Trophoblast cell (in vitro differentiated cells and primary cell): ENCODE measurements around the gene LMO2.
"Not testable (repeated sequence)": the region's sequence is repeated elsewhere in the genome, so short reads cannot be mapped to it uniquely, and the experiment has no call there.

ENCODE experiments used
- DNase-seq, 2 donors: peaks; one replicate each; pipeline ENCODE4 v3.0.0-alpha.2; 2016
- H2AFZ ChIP-seq: 2 replicates; pipeline ENCODE4 v1.6.1; 2013; ENCODE audit warnings: low read length, moderate library complexity, mild to moderate bottlenecking; ENCODE audit not compliant: insufficient read depth, poor library complexity
- H2AK5ac ChIP-seq: 2 replicates; pipeline ENCODE4 v1.6.1; 2013; ENCODE audit warnings: mild to moderate bottlenecking, low read length
- H2BK120ac ChIP-seq: 2 replicates; pipeline ENCODE4 v1.6.1; 2013; ENCODE audit warnings: low read length, mild to moderate bottlenecking, moderate library complexity; ENCODE audit not compliant: insufficient read depth, poor library complexity
- H2BK12ac ChIP-seq: 2 replicates; pipeline ENCODE4 v1.6.1; 2013; ENCODE audit warnings: mild to moderate bottlenecking, low read length, moderate library complexity
- H2BK5ac ChIP-seq: 2 replicates; pipeline ENCODE4 v1.6.1; 2013; ENCODE audit warnings: low read length, low read depth, moderate library complexity, mild to moderate bottlenecking; ENCODE audit not compliant: poor library complexity
- H3K14ac ChIP-seq: 2 replicates; pipeline ENCODE4 v1.6.1; 2013; ENCODE audit warnings: mild to moderate bottlenecking, low read length
- H3K18ac ChIP-seq: 2 replicates; pipeline ENCODE4 v1.6.1; 2013; ENCODE audit warnings: mild to moderate bottlenecking, low read length
- H3K23ac ChIP-seq: 2 replicates; pipeline ENCODE4 v1.6.1; 2013; ENCODE audit warnings: low read length
- H3K27ac ChIP-seq: 2 replicates; pipeline ENCODE4 v1.5.1; 2013; ENCODE audit warnings: low read depth, mild to moderate bottlenecking, inconsistent platforms, low read length, moderate library complexity
- H3K27me3 ChIP-seq: 2 replicates; pipeline ENCODE4 v1.6.1; 2013; ENCODE audit warnings: inconsistent platforms, mild to moderate bottlenecking, low read length, moderate library complexity; ENCODE audit not compliant: insufficient read depth
- H3K36me3 ChIP-seq, 2 experiments: 1 replicate in 1 of 2; 2 replicates in 1 of 2; pipeline ENCODE4 v1.6.1; 2013; ENCODE audit warnings: low read length in 2 of 2, mild to moderate bottlenecking in 2 of 2, moderate library complexity in 1 of 2; ENCODE audit not compliant: insufficient read depth in 2 of 2, control insufficient read depth in 1 of 2
- H3K4ac ChIP-seq: 2 replicates; pipeline ENCODE4 v1.6.1; 2013; ENCODE audit warnings: low read depth, mild to moderate bottlenecking, low read length, moderate library complexity
- H3K4me1 ChIP-seq, 2 experiments: 1 replicate in 1 of 2; 2 replicates in 1 of 2; pipeline ENCODE4 v1.6.1; 2013; ENCODE audit warnings: low read length in 2 of 2, mild to moderate bottlenecking in 2 of 2, moderate library complexity in 1 of 2; ENCODE audit not compliant: insufficient read depth in 2 of 2, control insufficient read depth in 1 of 2
- H3K4me2 ChIP-seq: 2 replicates; pipeline ENCODE4 v1.6.1; 2013; ENCODE audit warnings: inconsistent platforms, mild to moderate bottlenecking, low read length, moderate library complexity
- H3K4me3 ChIP-seq: 2 replicates; pipeline ENCODE4 v1.5.1; 2013; ENCODE audit warnings: mild to moderate bottlenecking, low read depth, low read length, inconsistent platforms
- H3K79me1 ChIP-seq: one replicate; pipeline ENCODE4 v1.6.1; 2013; ENCODE audit warnings: low read length
- H3K79me2 ChIP-seq: 2 replicates; pipeline ENCODE4 v1.6.1; 2013; ENCODE audit warnings: low read length, mild to moderate bottlenecking; ENCODE audit not compliant: control insufficient read depth, insufficient read depth, poor library complexity
- H3K9ac ChIP-seq: 2 replicates; pipeline ENCODE4 v1.6.1; 2013; ENCODE audit warnings: mild to moderate bottlenecking, low read length
- H3K9me3 ChIP-seq: 2 replicates; pipeline ENCODE4 v1.6.1; 2013; ENCODE audit warnings: low read depth, mild to moderate bottlenecking, control low read depth, inconsistent platforms, low read length; ENCODE audit not compliant: insufficient read depth
- H4K12ac ChIP-seq: 2 replicates; pipeline ENCODE4 v1.6.1; 2013; ENCODE audit warnings: low read depth, mild to moderate bottlenecking, low read length, moderate library complexity
- H4K8ac ChIP-seq: 2 replicates; pipeline ENCODE4 v1.6.1; 2013; ENCODE audit warnings: low read depth, mild to moderate bottlenecking, low read length, moderate library complexity
- H4K91ac ChIP-seq: one replicate; pipeline ENCODE4 v1.6.1; 2013; ENCODE audit warnings: low read depth, mild to moderate bottlenecking, low read length, moderate library complexity
- WGBS: extraction: QIAGEN DNeasy Blood & Tissue Kit; methylation state at CpG from one replicate; pipeline ENCODE4 v1.1.7; 2013; ENCODE audit warnings: missing lambda C conversion rate; ENCODE audit not compliant: insufficient read length, insufficient coverage; ENCODE audit errors: extremely low coverage; 5-methylcytosine and 5-hydroxymethylcytosine counted together

The LMO2 gene

DNA sequence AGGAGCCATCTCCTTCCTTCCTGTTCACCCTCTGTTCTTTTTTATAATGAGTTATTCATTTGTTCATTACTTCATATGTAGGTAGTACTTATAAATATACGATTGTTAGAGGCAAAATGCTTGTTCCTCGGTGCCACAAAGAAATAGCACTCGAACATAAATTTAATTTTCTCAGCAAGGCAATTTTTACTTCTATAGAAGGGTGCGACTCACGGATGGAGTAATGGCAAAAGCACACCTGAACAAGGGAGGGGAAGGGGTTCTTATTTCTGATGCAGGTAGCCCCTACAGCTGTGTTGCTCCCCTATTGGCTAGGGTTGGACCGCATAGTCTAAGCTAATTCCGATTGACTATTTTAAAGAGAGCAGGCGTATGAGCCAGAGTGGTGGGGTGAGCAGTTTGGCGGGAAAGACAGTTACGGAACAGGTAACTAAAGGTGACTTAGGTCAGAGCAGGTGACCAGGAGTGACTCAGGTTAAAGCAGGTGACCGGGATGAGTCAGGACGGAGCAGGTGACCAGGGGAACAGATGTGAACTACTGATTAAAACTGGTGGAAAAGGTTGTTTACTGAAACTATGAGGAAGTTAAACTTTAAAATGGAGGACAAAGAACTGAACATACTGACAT lies 40.0 kb upstream of the LMO2 start:
- not testable (repeated sequence) for H2BK5ac ChIP-seq, H2BK120ac ChIP-seq, H3K4me2 ChIP-seq, H3K36me3 ChIP-seq, H3K9ac ChIP-seq, H2BK12ac ChIP-seq, H3K27ac ChIP-seq, H3K14ac ChIP-seq, H2AK5ac ChIP-seq, H4K12ac ChIP-seq, H4K8ac ChIP-seq, H3K4ac ChIP-seq, H2AFZ ChIP-seq, H3K4me1 ChIP-seq, H3K27me3 ChIP-seq, H3K79me1 ChIP-seq, H3K4me3 ChIP-seq, H3K18ac ChIP-seq, H3K23ac ChIP-seq, H3K79me2 ChIP-seq, H4K91ac ChIP-seq, H3K9me3 ChIP-seq
- WGBS = no CpG with 5 or more reads among the region's 12 CpGs
- peak; percentile 76 to 78 for DNase-seq

DNA sequence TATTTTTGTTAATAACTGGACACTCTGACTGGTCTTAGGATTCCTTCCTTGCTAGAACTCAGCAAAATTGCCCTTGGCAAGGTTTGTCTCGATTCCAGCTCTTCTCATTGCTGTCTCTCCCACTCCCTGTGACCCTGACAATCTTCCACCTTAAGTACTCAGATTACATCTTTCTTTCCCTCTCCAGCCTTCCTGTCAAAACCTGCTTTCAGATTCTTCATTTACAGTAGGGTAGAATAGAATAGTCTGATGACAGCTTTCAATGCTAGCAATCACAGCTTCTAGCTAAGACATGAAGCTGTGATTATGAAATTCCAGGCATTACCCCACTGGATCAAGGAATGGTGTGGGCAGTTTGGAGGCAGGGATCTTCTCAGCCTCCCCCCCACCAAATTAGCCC lies 39.2 kb upstream of the LMO2 start:
- WGBS = no CpG with 5 or more reads among the region's 1 CpG
- no peak overlapping the region for H3K23ac ChIP-seq
- H3K79me1 ChIP-seq = no peaks in the 10 kb centered on the region
- no peak overlapping the region for H4K12ac ChIP-seq
- no peaks in the 10 kb centered on the region for H3K79me2 ChIP-seq
- no peak overlapping the region for H2BK5ac ChIP-seq
- no peak overlapping the region for H3K14ac ChIP-seq
- no peaks in the 10 kb centered on the region for H3K4me1 ChIP-seq
- no peak overlapping the region for H3K4me3 ChIP-seq
- H2AFZ ChIP-seq = no peak overlapping the region
- no peaks in the 10 kb centered on the region for H3K27me3 ChIP-seq
- no peak overlapping the region for H3K18ac ChIP-seq
- no peak overlapping the region for H3K9ac ChIP-seq
- no peaks in the 10 kb centered on the region for H3K9me3 ChIP-seq
- no peak overlapping the region for H2BK12ac ChIP-seq
- H2AK5ac ChIP-seq = no peak overlapping the region
- H4K8ac ChIP-seq = no peak overlapping the region
- H3K27ac ChIP-seq = no peak overlapping the region
- H4K91ac ChIP-seq = no peak overlapping the region
- no peak overlapping the region for H2BK120ac ChIP-seq
- no peak overlapping the region for H3K4ac ChIP-seq
- H3K36me3 ChIP-seq = peaks cover 0 to 2% of the 10 kb centered on the region in 2 experiments
- H3K4me2 ChIP-seq = no peak overlapping the region
- DNase-seq = peak in 1 of 2 donors; percentile 17

GRCh38 chr11:33930317-33931021 lies 38.6 kb upstream of the LMO2 start:
- Histone ChIP-seq H3K36me3 (peaks cover 0 to 2% of the 10 kb centered on the region in 2 experiments), H2BK5ac (no peak overlapping the region), H3K9ac (no peak overlapping the region), H3K9me3 (no peaks in the 10 kb centered on the region), H2BK12ac (no peak overlapping the region), H4K8ac (no peak overlapping the region), H2BK120ac (no peak overlapping the region), H3K4ac (no peak overlapping the region), H4K91ac (no peak overlapping the region), H3K14ac (no peak overlapping the region), H2AK5ac (no peak overlapping the region), H4K12ac (no peak overlapping the region), H2AFZ (no peak overlapping the region), H3K79me2 (no peaks in the 10 kb centered on the region), H3K79me1 (no peaks in the 10 kb centered on the region), H3K4me1 (no peaks in the 10 kb centered on the region), H3K27ac (no peak overlapping the region), H3K27me3 (no peaks in the 10 kb centered on the region), H3K23ac (no peak overlapping the region), H3K4me3 (peak overlapping the region; percentile 6), H3K18ac (no peak overlapping the region), H3K4me2 (no peak overlapping the region)
- no CpG with 5 or more reads among the region's 7 CpGs for WGBS
- peak; percentile 14 to 63 for DNase-seq

DNA sequence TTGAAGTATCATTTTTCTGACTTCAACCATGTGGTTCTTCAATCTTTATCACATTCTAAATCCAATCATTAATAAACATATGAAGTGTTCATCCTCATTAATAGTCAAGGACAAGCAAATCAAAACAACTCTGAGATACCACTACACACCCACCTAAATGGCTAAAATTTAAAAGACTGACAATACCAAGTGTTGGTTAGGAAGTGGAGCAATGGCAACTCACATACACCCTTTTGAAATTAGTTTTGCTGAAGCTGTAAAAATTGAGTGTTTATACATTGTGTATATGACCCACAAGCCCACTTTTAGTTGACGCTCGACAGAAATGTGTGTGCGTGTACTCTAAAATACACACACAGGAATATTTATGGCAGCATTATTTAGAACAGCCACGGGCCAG lies 36.7 kb upstream of the LMO2 start:
- no peaks in the 10 kb centered on the region for H3K79me1 ChIP-seq
- no peaks in the 10 kb centered on the region for H3K4me1 ChIP-seq
- H3K9me3 ChIP-seq = no peaks in the 10 kb centered on the region
- H3K23ac ChIP-seq = no peak overlapping the region
- no peak overlapping the region for H2BK120ac ChIP-seq
- no peak overlapping the region for H2AFZ ChIP-seq
- no peak overlapping the region for H3K18ac ChIP-seq
- H3K36me3 ChIP-seq = peaks cover 0 to 2% of the 10 kb centered on the region in 2 experiments
- no peaks in the 10 kb centered on the region for H3K79me2 ChIP-seq
- H4K8ac ChIP-seq = no peak overlapping the region
- no peak overlapping the region for H2BK12ac ChIP-seq
- no CpG with 5 or more reads among the region's 4 CpGs for WGBS
- H3K27ac ChIP-seq = no peak overlapping the region
- H3K4ac ChIP-seq = no peak overlapping the region
- H3K27me3 ChIP-seq = no peaks in the 10 kb centered on the region
- H3K4me2 ChIP-seq = no peak overlapping the region
- no peak overlapping the region for H2AK5ac ChIP-seq
- H3K4me3 ChIP-seq = no peak overlapping the region
- DNase-seq = no peak
- H4K91ac ChIP-seq = no peak overlapping the region
- H4K12ac ChIP-seq = no peak overlapping the region
- no peak overlapping the region for H3K14ac ChIP-seq
- no peak overlapping the region for H3K9ac ChIP-seq
- no peak overlapping the region for H2BK5ac ChIP-seq
